ENCODE data around the gene TENM4. TPM values are rescaled to one million over a fixed set of nuclear protein-coding genes. Genes with fewer than 3 reads are reported as not detected.

The TENM4 gene
- total RNA-seq, 1 donor from 2014 or later = under 0.01 TPM

DNA sequence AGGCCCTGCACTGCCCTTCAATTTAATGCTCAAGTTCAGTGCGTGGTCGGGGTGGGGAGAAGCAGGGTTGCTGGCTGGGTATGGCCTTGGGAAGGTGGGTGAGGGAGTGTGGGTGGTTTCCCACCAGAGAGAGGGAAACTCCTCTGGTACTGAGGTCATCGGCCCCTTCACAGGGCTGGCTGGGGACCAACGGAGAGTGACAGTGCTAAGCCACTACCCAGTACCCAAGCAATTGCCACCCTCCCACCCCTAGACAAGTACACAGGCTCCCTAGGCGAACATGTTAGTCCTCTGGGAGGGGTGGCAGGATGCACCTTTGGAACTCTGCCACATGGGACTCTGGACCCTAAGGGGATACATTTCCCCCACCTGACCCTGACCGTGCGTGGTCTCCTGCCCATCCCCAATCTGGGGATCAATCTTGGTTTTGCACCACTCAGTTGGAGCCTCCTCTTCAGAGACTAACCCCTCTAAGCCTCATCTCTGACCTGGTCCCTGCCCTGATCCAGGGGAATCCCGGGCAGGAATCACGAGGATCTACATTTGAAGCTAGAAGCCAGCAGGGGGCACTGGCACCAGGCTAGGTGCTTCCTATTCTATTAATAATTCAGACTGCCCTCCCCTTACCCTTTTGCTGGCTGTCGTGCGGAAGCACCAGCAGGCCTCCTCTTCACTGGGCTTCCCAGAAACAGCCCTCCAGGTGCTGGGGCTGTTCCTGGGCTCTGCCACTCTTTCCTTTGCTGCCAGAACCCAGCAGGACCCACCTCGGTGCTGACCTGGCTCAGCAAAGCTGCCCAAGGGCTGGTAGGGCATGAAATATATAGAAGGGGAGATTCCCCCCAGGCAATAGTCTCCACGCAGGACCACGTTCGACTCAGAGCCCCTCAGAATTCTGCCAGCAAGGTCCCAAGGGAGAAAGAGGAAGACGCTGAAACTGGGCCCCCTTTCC is 377.7 kb downstream of the TENM4 start:
- peak; percentile 43 to 59 for DNase-seq (ENCODE audit: low read depth in 2 of 2)

- no peak for DNase-seq (ENCODE audit: low read depth in 2 of 2)
Observed at GRCh38 chr11:79060081-79060953, 380.5 kb downstream of the TENM4 start.

- no peak for DNase-seq (ENCODE audit: low read depth in 2 of 2)
Observed at GRCh38 chr11:79059141-79059540, 381.7 kb downstream of the TENM4 start.

DNA sequence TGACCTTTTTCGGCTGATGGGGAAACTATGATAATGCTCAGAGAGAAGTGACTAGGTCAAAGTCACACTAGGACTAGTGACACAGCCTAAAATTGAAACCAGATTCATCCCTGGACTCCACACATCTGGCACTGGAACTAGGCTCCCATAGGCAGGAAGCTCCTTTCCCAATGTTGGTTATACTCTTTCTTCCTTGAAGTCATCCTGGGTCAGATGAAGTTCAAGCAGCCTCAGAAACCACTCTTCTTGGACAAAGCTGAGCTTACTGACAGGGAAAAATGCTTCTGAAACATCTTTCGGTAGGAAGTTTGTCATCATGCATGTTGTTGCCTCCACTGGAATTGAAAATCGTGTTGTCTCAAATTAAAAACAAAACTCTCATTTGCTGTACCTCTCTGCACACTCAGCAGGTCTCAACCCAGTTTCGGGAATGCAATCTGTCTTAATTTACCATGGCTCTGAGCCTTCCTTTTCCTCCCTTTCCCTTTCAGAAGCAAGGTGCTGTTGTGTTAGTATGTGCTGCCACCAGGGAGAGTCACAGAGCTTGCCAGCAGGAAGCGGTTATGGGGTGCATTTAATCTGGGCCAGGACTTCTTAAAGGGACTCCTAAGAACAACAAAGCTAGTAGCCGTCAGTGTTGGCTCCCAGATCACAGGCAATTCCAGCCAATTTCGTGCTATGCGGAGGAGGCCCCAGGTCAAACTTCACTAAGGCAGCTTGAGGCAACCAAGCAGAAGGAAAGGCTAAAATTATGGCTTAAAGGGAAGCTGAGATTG is 384.8 kb downstream of the TENM4 start:
- DNase-seq (ENCODE audit: low read depth in 2 of 2) = no peak

DNA sequence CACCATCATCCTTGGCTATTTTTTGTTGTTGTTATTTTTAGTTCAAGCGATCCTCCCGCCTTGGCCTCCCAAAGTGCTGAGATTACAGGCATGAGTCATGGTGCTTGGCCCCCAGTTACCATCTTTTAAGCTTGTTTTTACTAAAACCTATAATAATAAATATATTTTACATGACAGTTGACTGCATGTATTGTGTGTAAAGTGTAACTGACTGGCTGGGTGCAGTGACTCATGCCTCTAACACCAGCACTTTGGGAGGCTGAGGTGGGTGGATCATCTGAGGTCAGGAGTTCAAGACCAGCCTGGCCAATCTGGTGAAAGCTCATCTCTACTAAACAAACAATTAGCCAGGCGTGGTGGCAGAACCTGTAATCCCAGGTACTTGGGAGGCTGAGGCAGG is 386.2 kb downstream of the TENM4 start:
- DNase-seq (ENCODE audit: low read depth in 2 of 2) = no peak

- no peak for DNase-seq (ENCODE audit: low read depth in 2 of 2)
Observed at GRCh38 chr11:79052544-79052943, 388.3 kb downstream of the TENM4 start.

DNA sequence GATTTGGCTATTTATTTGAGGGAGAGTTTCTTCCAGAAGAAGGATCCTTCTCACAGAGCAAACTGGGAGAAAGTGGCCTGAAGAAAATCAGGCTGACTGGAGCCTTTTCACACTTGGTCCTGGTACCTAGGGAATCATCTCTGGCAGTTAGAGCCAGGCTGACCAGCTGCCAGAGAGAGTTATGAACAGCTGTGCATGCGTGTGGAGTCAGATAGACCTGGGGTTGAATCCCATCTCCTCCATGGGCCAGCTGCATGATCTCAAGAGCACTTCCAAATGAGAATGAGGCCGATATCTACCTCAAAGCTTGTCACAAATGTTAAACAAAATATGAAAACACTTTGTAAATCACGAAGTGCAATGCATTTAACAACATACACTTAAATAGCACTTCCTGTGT is 390.0 kb downstream of the TENM4 start:
- no peak for DNase-seq (ENCODE audit: low read depth in 2 of 2)

GRCh38 chr11:79049741-79050179 is 391.1 kb downstream of the TENM4 start:
- no peak for DNase-seq (ENCODE audit: low read depth in 2 of 2)

GRCh38 chr11:79047980-79048379 is 392.9 kb downstream of the TENM4 start:
- no peak for DNase-seq (ENCODE audit: low read depth in 2 of 2)

GRCh38 chr11:79047321-79047720 is 393.5 kb downstream of the TENM4 start:
- no peak for DNase-seq (ENCODE audit: low read depth in 2 of 2)

GRCh38 chr11:79046366-79046765 is 394.5 kb downstream of the TENM4 start:
- no peak for DNase-seq (ENCODE audit: low read depth in 2 of 2)

GRCh38 chr11:79045800-79046304 is 395.0 kb downstream of the TENM4 start:
- no peak for DNase-seq (ENCODE audit: low read depth in 2 of 2)

- DNase-seq (ENCODE audit: low read depth in 2 of 2) = no peak
Observed at GRCh38 chr11:79045018-79045799, 395.6 kb downstream of the TENM4 start.

DNA sequence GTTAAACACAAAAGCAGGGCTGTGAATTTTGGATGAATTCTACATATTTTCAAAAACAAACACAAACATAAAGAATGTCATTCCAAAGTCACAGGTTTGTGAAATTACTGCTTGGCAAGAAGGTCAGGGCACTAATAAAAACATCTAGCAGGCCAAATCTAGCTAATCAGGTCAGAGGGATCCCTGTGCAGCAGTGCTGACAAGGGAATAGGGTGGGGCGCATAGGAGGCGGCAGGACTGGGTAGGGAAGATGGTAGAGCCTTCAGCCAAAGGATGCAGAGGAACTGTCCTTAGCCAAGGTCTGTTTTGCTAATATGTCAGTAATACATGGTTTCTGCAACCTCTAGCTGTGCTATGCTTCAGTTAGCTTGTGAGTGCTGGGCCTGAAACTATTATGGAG is 396.6 kb downstream of the TENM4 start:
- no peak for DNase-seq (ENCODE audit: low read depth in 2 of 2)

- DNase-seq (ENCODE audit: low read depth in 2 of 2) = no peak
Observed at GRCh38 chr11:79043726-79044125, 397.1 kb downstream of the TENM4 start.

DNA sequence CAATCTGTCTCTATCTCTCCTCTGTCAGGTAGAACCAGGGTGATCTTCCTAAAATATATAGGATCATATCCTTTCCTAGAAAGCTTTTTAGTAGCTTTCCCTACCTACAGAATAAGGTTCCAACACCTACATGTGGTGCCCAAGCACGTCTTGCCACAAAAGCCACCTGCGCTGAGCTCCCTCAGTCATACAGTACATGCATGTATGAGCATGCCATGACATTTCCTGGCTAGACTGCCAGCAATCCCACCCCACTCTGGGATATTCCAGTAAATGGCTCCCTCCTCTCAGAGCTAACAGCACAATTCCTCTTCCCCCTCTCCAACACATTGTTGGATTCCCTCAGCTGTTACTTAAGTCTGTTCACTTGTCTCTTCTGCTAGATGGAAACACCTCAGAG is 398.0 kb downstream of the TENM4 start:
- no peak for DNase-seq (ENCODE audit: low read depth in 2 of 2)

DNA sequence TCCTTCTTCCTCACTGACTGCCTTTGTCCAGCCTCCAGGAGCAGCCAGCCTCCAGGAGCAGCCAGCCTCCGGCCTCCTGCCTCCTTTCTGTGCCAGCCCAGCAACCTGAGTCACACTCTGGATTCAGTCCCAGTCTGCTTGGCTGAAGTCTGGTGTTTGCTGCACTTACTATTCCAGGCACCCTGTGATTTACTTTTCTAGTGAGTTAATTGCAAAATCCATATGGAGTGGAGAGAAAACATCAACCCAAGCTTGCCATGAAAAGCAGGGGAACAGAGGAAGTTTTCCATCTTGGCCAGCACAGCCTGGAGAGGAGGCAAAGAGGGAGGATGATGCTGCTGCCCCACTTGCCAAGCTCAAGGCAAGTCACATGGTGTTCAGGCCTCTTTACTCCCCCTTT is 400.5 kb downstream of the TENM4 start:
- no peak for DNase-seq (ENCODE audit: low read depth in 2 of 2)

DNA sequence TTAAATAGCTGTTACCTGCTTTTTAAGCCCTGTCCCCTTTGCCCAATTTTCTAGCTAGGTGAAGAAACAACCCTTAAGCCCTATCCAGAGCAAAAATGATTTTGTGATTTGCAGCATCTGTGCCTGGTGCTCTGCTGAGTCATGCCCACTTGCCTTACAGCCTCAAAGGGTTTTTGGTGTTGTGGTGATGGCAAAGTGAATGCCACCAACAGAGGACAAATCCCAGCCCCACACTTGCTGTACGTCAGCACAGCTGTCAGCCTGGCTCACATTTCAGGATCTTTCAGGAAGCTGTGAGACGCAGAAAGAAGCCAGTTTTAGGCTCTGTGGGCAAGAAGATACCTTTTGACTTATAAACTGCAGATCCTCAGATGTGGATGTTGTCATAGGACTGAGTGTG is 401.7 kb downstream of the TENM4 start:
- no peak for DNase-seq (ENCODE audit: low read depth in 2 of 2)

- no peak for DNase-seq (ENCODE audit: low read depth in 2 of 2)
Observed at GRCh38 chr11:79035881-79036280, 404.9 kb downstream of the TENM4 start.

DNA sequence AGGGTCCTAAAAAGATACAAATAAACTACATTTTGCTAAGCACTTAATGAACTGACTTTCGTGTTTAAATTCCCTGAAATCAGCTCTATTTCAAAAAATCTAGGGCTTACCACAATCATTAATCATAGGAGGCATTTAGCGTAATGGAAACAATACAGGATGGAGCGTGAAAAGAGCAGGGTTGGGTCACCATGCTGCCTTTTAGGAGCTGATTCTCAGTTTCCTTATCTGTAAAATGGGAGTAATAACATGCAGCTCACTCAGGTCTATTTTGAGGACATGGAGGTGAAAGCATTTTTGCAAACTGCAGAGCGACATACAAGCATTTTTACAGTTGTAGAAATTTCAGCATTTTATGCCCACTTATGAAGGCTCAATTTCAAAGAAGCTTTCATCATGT is 407.0 kb downstream of the TENM4 start:
- DNase-seq (ENCODE audit: low read depth in 2 of 2) = no peak

DNA sequence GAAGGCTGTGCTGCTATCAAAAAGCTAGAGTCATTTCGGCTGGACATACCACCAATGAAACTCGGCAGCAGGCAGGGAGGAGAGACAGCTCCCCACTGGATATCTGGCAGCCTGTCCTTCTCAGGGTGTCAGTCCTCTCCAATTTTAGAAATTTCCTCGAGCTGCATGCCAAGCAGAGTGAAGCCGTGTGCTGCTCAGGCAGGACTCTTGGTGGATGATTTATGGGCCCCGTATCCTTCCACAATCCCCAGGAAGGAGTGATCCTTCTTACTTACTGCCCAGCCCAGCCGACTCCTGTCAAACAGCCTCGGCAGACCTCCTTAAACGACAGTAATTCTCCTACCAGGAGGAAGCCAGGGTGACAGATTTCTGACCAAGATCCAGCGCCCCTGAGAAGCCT is 410.4 kb downstream of the TENM4 start:
- no peak for DNase-seq (ENCODE audit: low read depth in 2 of 2)

Data from dermis microvascular lymphatic vessel endothelial cell (primary cell).